DMS79 (cell line): ENCODE measurements around the gene BZW1.

ENCODE experiments used
- DNase-seq: peaks from one replicate; lab custom pipeline; 2025; lab: John Stamatoyannopoulos, UW

BZW1 gene

GRCh38 chr2:200839513-200839912 lies 27.8 kb downstream of the BZW1 start:
- no peak for DNase-seq

- DNase-seq = no peak
Observed at GRCh38 chr2:200843993-200844948, 32.6 kb downstream of the BZW1 start.

- DNase-seq = no peak
Observed at GRCh38 chr2:200845194-200845593, 33.5 kb downstream of the BZW1 start.

- DNase-seq = no peak
Observed at GRCh38 chr2:200845669-200846325, 34.1 kb downstream of the BZW1 start.

- DNase-seq = no peak
Observed at GRCh38 chr2:200847269-200847668, 35.6 kb downstream of the BZW1 start.

GRCh38 chr2:200847939-200848338 lies 36.2 kb downstream of the BZW1 start:
- DNase-seq = no peak

- DNase-seq = no peak
Observed at GRCh38 chr2:200850512-200851256, 39.0 kb downstream of the BZW1 start.

GRCh38 chr2:200851398-200852248 lies 39.9 kb downstream of the BZW1 start:
- DNase-seq = no peak

- no peak for DNase-seq
Observed at GRCh38 chr2:200852605-200853004, 40.9 kb downstream of the BZW1 start.

- no peak for DNase-seq
Observed at GRCh38 chr2:200856806-200857205, 45.1 kb downstream of the BZW1 start.

- DNase-seq = no peak
Observed at GRCh38 chr2:200860092-200860795, 48.5 kb downstream of the BZW1 start.

GRCh38 chr2:200861617-200862155 lies 50.0 kb downstream of the BZW1 start:
- no peak for DNase-seq

GRCh38 chr2:200862532-200863000 lies 50.9 kb downstream of the BZW1 start:
- peak; percentile 37 for DNase-seq

- DNase-seq = peak; percentile 44
Observed at GRCh38 chr2:200863782-200864175, 52.1 kb downstream of the BZW1 start.

GRCh38 chr2:200864176-200865034 lies 52.7 kb downstream of the BZW1 start, which contains the start of gene CLK1:
TSS of gene CLK1 (minus strand) at chr2:200864658. CDS start at chr2:200861862, 2,796 bp downstream.
- peak; percentile 84 for DNase-seq

- DNase-seq = no peak
Observed at GRCh38 chr2:200869014-200869413, 57.3 kb downstream of the BZW1 start.

- no peak for DNase-seq
Observed at GRCh38 chr2:200871151-200871550, 59.4 kb downstream of the BZW1 start.

GRCh38 chr2:200873560-200873959 lies 61.9 kb downstream of the BZW1 start:
- no peak for DNase-seq
